ENCODE results near the gene ELK4. TPM values are rescaled to one million over a fixed set of nuclear protein-coding genes. Genes with fewer than 3 reads are reported as not detected.

The ELK4 gene
- total and polyA plus RNA-seq, 9 donors: 5.8 to 69.5 (median 48.7) TPM

DNA sequence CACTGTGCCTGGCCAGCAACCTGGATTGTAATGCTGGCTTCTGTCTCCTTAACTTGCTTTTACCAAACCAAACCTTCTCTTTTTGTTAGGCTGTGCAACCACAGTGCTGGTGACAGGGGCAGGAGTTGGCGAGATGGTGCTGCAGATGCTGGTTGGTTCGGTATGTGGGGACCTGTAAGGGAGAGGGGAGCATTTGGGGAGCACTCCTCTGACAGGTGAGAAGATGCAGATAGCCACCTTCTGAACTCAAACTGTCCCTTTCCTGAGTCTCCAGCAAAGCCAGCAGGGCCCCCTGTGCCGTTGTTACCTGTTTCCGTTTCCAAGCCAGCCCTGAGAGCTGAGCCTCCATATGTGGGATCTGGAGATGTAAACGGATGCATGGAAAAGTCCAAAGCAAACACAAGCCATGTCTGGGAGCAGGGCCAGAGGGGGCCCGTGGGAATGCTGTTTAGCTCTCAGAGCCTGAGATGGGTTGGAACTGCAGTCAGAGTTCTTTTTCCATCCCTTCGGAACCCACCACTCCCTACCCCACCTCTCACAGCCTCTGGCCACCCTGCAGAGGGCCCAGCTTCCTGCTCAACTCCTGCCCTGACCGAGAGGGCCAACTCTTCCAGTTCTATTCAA, 34.0 kb downstream of the ELK4 start:
- 51 to 56% (median 53%) methylated on average over 8 of the region's 8 CpGs for WGBS, 3 donors

DNA sequence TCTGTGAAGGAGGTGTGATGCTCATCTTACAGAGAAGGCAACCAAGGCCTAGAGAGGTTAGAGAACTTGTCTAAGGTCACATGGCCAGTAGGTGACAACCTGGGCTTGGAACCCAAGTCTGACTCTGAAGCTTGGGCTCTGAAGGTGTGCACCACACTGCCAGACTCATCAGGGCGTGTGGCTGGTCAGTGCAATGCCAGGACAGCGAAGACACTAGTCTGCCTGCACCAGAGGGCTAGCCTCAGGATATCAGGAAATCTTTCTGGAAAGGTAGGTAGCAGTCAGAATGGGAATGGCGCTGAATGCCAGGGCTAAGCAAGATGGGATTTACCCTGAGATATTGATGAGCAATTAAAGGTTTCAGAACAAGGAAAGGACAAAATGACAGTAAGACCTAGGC, 34.9 kb downstream of the ELK4 start:
- Histone ChIP-seq H3K27me3 (no peaks in the 10 kb centered on the region), H3K27ac (no peak overlapping the region), H3K9me3 (no peaks in the 10 kb centered on the region), H3K4me3 (no peak overlapping the region), H3K4me1 (ENCODE audit: insufficient read depth) (no peaks in the 10 kb centered on the region), H3K36me3 (no peaks in the 10 kb centered on the region)
- no peak for DNase-seq
- intact Hi-C loops (cut with DNase I): loop anchor here in 2 of 4 donors (5.0 to 10.0 kb wide), 2 partner anchors 50 to 388 kb away; no protein-coding TSS in a partner anchor
- no peak for TF ChIP-seq EP300 (IDR thresholded peaks at IDR 0.05)
- TF ChIP-seq, protein P1, sequence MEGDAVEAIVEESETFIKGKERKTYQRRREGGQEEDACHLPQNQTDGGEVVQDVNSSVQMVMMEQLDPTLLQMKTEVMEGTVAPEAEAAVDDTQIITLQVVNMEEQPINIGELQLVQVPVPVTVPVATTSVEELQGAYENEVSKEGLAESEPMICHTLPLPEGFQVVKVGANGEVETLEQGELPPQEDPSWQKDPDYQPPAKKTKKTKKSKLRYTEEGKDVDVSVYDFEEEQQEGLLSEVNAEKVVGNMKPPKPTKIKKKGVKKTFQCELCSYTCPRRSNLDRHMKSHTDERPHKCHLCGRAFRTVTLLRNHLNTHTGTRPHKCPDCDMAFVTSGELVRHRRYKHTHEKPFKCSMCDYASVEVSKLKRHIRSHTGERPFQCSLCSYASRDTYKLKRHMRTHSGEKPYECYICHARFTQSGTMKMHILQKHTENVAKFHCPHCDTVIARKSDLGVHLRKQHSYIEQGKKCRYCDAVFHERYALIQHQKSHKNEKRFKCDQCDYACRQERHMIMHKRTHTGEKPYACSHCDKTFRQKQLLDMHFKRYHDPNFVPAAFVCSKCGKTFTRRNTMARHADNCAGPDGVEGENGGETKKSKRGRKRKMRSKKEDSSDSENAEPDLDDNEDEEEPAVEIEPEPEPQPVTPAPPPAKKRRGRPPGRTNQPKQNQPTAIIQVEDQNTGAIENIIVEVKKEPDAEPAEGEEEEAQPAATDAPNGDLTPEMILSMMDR (IDR thresholded peaks at IDR 0.05): no peak
- TF ChIP-seq POLR2A (IDR thresholded peaks at IDR 0.05): no peak
- 96 to 98% (median 98%) methylated on average over 3 of the region's 3 CpGs for WGBS, 3 donors

More for the DNA sequence above, 34.0 kb downstream of the ELK4 start:
- no peaks in the 10 kb centered on the region for H3K9me3 ChIP-seq
- TF ChIP-seq, protein P1 (IDR thresholded peaks at IDR 0.05): no peak
- TF ChIP-seq EP300 (IDR thresholded peaks at IDR 0.05): no peak
- H3K4me1 ChIP-seq (ENCODE audit: insufficient read depth): no peaks in the 10 kb centered on the region
- H3K27ac ChIP-seq: no peak overlapping the region
- intact Hi-C loops (cut with DNase I): loop anchor here in 2 of 4 donors (5.0 to 10.0 kb wide), 2 partner anchors 49 to 387 kb away; no protein-coding TSS in a partner anchor
- no peaks in the 10 kb centered on the region for H3K36me3 ChIP-seq
- DNase-seq: no peak
- H3K27me3 ChIP-seq: no peaks in the 10 kb centered on the region
- H3K4me3 ChIP-seq: no peak overlapping the region

DNA sequence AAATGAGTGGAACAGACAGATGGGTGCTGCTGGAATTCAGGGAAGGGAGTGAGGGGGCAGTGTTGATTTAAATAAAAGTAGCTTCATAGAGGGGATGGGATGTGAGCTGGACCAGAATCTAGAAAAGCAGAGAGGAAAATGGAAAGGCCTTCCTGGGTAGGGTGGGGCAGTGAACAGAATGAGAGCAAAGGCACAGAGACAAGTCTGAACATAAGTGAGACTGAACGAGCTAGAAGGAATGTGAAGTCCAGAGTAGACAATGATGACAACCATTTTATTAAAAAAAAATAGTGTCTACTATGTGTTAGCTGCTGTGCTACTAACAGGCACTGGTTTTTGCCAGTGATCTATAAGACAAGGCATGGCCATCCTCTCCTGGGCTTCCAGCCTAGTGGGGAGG, 36.0 kb downstream of the ELK4 start:
- DNase-seq: no peak
- H3K36me3 ChIP-seq: no peaks in the 10 kb centered on the region

DNA sequence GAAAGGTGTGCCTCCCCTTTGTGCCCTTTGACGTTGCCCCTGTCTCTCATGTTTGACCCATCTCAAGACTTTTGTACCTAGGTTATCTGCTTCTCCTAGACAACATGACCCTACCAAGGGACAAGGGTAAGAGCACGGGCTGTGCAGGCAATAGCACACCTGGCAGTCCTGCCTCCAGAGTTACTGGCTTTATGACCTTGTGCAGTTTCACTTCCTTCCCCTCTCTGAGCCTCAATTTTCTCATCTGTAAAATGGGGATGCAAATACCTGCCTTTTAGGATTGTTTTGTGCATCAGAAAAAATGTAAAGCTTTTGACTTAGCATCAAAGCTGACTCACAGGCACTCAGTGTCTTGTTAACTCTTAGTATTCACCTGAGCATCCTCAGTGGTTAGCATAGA, 36.4 kb downstream of the ELK4 start:
- 83 to 90% (median 87%) methylated on average over 2 of the region's 2 CpGs for WGBS, 3 donors
- intact Hi-C loops (cut with DNase I): loop anchor here in 2 of 4 donors (5.0 to 10.0 kb wide), 2 partner anchors 52 to 389 kb away; no protein-coding TSS in a partner anchor
- Histone ChIP-seq H3K9me3 (no peaks in the 10 kb centered on the region), H3K27me3 (no peaks in the 10 kb centered on the region), H3K4me3 (no peak overlapping the region), H3K27ac (no peak overlapping the region), H3K4me1 (ENCODE audit: insufficient read depth) (no peaks in the 10 kb centered on the region), H3K36me3 (no peaks in the 10 kb centered on the region)
- DNase-seq: no peak
- TF ChIP-seq POLR2A (IDR thresholded peaks at IDR 0.05) (no peak), EP300 (IDR thresholded peaks at IDR 0.05) (no peak)
- TF ChIP-seq, protein P1 (IDR thresholded peaks at IDR 0.05): no peak

More for the DNA sequence above, 36.0 kb downstream of the ELK4 start:
- intact Hi-C loops (cut with DNase I): loop anchor here in 2 of 4 donors (5.0 to 10.0 kb wide), 2 partner anchors 51 to 389 kb away; no protein-coding TSS in a partner anchor
- Histone ChIP-seq H3K27me3 (no peaks in the 10 kb centered on the region), H3K4me3 (no peak overlapping the region), H3K27ac (no peak overlapping the region), H3K4me1 (ENCODE audit: insufficient read depth) (no peaks in the 10 kb centered on the region), H3K9me3 (no peaks in the 10 kb centered on the region)
- TF ChIP-seq POLR2A (IDR thresholded peaks at IDR 0.05) (no peak), EP300 (IDR thresholded peaks at IDR 0.05) (no peak)
- TF ChIP-seq, protein P1 (IDR thresholded peaks at IDR 0.05): no peak
- 74 to 97% (median 86%) methylated on average over 1 of the region's 1 CpG for WGBS, 3 donors

All from ovary (tissue), 9 donors.